ENCODE results near the gene COG8. TPM values are rescaled to one million over a fixed set of nuclear protein-coding genes. Genes with fewer than 3 reads are reported as not detected.
A peak's percentile ranks its signal among the peaks of the same experiment; 100 is the strongest.

The COG8 gene
- total and polyA plus RNA-seq, 9 of the 15 experiments (the other 6 are each of a cell fraction or from before 2014, with no cell fraction given) = 3.7 to 42.6 (median 30.1) TPM

- TF ChIP-seq ETS2 (tag; IDR thresholded peaks at IDR 0.05; ENCODE audit: borderline replicate concordance, poor library complexity, severe bottlenecking) (no peak), ZNF217 (CRISPR knock-in tag; IDR thresholded peaks at IDR 0.05) (no peak), PTTG1 (tag; IDR thresholded peaks at IDR 0.05; ENCODE audit: low read depth) (no peak), ZNF583 (CRISPR knock-in tag; IDR thresholded peaks at IDR 0.05) (no peak), MEF2A (IDR thresholded peaks at IDR 0.05; ENCODE audit: control insufficient read depth, low read depth, low read length) (no peak), TEAD2 (tag; IDR thresholded peaks at IDR 0.05) (no peak), KDM5B (IDR thresholded peaks at IDR 0.05; ENCODE audit: insufficient replicate concordance, low read depth, low read length) (peak; percentile 13), RFX1 (IDR thresholded peaks at IDR 0.05) (no peak), ZNF740 (CRISPR knock-in tag; IDR thresholded peaks at IDR 0.05) (no peak), ZNF740 (tag; IDR thresholded peaks at IDR 0.05) (no peak), KAT2B (IDR thresholded peaks at IDR 0.05; ENCODE audit: low read depth, low read length) (no peak), ZNF407 (IDR thresholded peaks at IDR 0.05; ENCODE audit: low read depth) (no peak), ETS1 (conservative IDR thresholded peaks at IDR 0.05; ENCODE audit: control insufficient read depth, low read depth, low read length) (no peak; the same call in 1 of the 2 replicates), MTA2 (IDR thresholded peaks at IDR 0.05; ENCODE audit: low read depth) (no peak), BACH1 (tag; IDR thresholded peaks at IDR 0.05) (no peak), MXI1 (IDR thresholded peaks at IDR 0.05; ENCODE audit: low read depth, low read length) (no peak)
These were observed 27.6 kb downstream of the COG8 start (continued) for GRCh38 chr16:69311533-69312387.

Data from K562 (cell line).